Breast epithelium (tissue), 4 donors: ENCODE data around the gene DENND4B. TPM values are rescaled to one million over a fixed set of nuclear protein-coding genes. Genes with fewer than 3 reads are reported as not detected.

ENCODE experiments used
- DNase-seq, 2 donors: peaks; one replicate each; pipeline ENCODE4 v3.0.0-alpha.2; 2019; ENCODE audit warnings: low spot score in 2 of 2
- H3K27ac ChIP-seq, 2 donors: fragments of 200-600 bp; sonication (generic) in 1 of 2; one replicate each; pipeline ENCODE4 v1.5.1; 2016 to 2019; ENCODE audit warnings: mild to moderate bottlenecking in 1 of 2
- H3K27me3 ChIP-seq, 2 donors: fragments of 200-600 bp; sonication (generic) in 1 of 2; one replicate each; pipeline versions ENCODE4 v1.5.1 to v1.6.0; 2017 to 2019; ENCODE audit warnings: control low read depth in 1 of 2, mild to moderate bottlenecking in 1 of 2
- H3K36me3 ChIP-seq: fragments of 200-600 bp; one replicate; pipeline ENCODE4 v1.5.1; 2019
- H3K4me1 ChIP-seq, 2 donors: fragments of 200-600 bp; sonication (generic); one replicate each; pipeline ENCODE4 v1.5.1; 2016 to 2019; ENCODE audit warnings: control low read depth in 1 of 2
- H3K4me3 ChIP-seq, 3 donors: fragments of 200-600 bp; sonication (generic); 1 replicate in 2 of 3; 2 replicates in 1 of 3; pipeline ENCODE4 v1.5.1; 2016 to 2019; ENCODE audit warnings: mild to moderate bottlenecking in 3 of 3, moderate library complexity in 2 of 3
- H3K9me3 ChIP-seq, 2 donors: fragments of 200-600 bp; sonication (generic) in 1 of 2; one replicate each; pipeline ENCODE4 v1.5.1; 2016 to 2019; ENCODE audit warnings: control low read depth in 1 of 2
- CTCF ChIP-seq, 3 donors: fragments of 450-650 bp; IDR thresholded peaks; one replicate each; pipeline ENCODE4 v1.5.1; 2016 to 2017; ENCODE audit warnings: antibody characterized with exemption in 3 of 3, mild to moderate bottlenecking in 3 of 3, moderate library complexity in 3 of 3
- POLR2A ChIP-seq: fragments of 450-650 bp; IDR thresholded peaks from one replicate; pipeline ENCODE4 v1.6.1; 2016; ENCODE audit warnings: antibody characterized with exemption, mild to moderate bottlenecking, moderate library complexity
- POLR2AphosphoS5 ChIP-seq, 3 donors: sonication (generic); formaldehyde crosslinking; IDR thresholded peaks; one replicate each; pipeline ENCODE4 v1.6.1; 2017; ENCODE audit warnings: antibody characterized with exemption in 3 of 3
- intact Hi-C: fragments of 100-400 bp; cut with DNase I; formaldehyde crosslinking; loops from one replicate; pipeline ENCODE4 v1.15.1; 2023; ENCODE audit warnings: low total_unique reads
- total RNA-seq, 3 donors: library from RNA; depleted of rRNA; stranded (reverse); fragments of >200 nt; gene quantifications; one replicate each; pipeline ENCODE4 v1.1.0, GENCODE V29; 2016

The DENND4B gene
- total RNA-seq, 3 donors from 2014 or later, result 33.4 to 34.1 (median 33.8) TPM

DNA sequence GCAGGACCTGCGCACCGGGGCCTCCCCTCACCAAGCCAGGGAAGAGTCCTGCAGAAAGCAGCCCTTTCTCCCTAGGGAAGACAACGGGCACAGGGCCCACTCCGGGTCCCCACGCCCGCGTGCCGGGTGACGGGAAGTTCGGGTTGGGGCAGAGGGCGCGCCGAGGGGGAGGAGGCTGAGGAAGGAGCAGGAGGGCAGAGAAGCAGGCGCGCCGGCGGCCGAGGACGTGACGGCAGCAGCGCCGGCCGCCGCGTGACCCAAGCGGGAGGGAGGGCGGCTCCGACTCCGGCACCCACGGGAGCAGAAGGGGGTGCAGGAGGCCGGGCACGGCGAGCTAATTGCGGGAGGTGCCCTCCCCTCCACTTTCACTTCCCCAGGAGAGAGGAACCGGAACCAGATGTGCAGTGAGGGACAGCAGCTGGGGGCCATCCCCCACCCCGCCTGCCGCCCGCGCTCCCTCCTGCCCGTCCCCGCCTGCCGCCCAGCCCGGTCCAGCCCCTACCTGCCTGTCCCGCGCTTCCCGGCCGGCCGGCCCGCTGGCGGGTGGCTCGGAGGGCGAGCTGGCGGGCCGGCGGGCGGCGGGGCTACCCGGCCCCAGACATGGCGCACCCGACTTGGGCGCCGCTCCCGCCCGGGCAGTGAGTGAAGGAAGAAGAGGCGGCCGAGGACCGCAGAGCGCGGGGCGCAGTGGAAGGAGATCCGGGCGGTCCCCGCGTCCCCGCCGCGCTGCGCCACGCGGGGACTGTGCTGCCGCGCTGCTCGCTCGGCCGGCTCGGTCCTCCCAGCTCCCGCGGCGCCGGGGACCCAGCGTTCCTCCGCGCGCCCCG lies 510 bp downstream of the DENND4B start:
- peak; percentile 71 to 76 for DNase-seq
- no peaks in the 10 kb centered on the region for H3K27me3 ChIP-seq
- peak overlapping the region; percentile 95 to 98 for H3K27ac ChIP-seq
- peak overlapping the region; percentile 92 to 95 (median 94) for H3K4me3 ChIP-seq
- H3K9me3 ChIP-seq, result no peaks in the 10 kb centered on the region
- no peaks in the 10 kb centered on the region for H3K4me1 ChIP-seq
- no peaks in the 10 kb centered on the region for H3K36me3 ChIP-seq
- TF ChIP-seq POLR2A, result no peak
- TF ChIP-seq CTCF (IDR thresholded peaks at IDR 0.05), result no peak
- peak; percentile 52 to 82 (median 78) for TF ChIP-seq POLR2AphosphoS5 (IDR thresholded peaks at IDR 0.05)
- intact Hi-C loops, result no loop called here

DNA sequence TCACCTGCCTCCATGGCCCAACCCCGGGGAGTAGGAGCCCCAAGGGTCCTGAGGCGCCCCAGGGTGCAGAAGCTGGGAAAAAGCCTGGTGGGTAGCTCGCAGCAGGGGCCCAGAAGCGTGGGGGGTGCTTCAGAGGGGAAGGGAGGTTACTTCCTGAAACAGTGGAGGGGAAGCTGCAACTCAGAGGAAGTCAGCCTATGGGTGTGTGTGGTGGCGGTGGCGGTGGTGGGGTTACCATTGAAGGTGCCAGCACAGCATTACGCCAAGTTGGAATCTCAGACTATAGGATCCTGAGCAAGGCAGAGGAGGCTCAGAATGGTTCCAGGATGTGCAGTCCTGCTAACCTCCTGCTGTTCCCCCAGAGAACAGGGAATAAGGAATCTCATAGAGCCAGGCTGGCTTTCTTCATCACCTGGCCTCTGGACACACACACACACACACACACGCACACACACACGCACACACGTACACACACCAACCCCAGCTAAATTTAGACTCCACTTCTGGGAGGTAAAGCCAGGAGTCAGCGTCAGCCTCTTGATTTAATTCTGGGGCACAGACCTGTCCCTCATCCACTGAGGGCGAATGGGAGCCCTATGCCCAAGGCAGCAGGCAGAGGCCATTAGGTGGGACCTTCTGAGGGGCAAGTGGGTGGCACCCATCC lies 1.3 kb downstream of the DENND4B start:
- no peak for DNase-seq
- Histone ChIP-seq H3K4me1 (no peaks in the 10 kb centered on the region), H3K36me3 (no peaks in the 10 kb centered on the region), H3K4me3 (peak overlapping the region; percentile 92 to 95 (median 94)), H3K27me3 (no peaks in the 10 kb centered on the region), H3K27ac (peak overlapping the region; percentile 95 to 98), H3K9me3 (no peaks in the 10 kb centered on the region)
- intact Hi-C loops, result no loop called here
- TF ChIP-seq POLR2AphosphoS5 (IDR thresholded peaks at IDR 0.05), result no peak
- no peak for TF ChIP-seq CTCF (IDR thresholded peaks at IDR 0.05)
- TF ChIP-seq POLR2A, result no peak

DNA sequence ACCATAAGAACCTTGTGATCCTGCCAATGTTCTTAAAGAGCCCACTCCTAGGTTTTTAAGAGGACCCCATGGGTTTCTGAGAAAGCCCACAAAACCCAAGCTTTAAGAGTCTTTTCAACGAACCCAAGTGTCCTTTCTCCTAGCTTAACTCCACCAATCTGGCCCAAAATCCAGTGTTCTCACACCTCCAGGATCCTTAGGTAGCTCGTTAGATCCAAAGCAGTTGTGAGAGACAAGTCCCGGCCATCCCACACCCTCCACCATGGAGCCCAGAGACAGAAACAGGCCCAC lies 1.7 kb downstream of the DENND4B start:
- Histone ChIP-seq H3K36me3 (no peaks in the 10 kb centered on the region), H3K4me1 (no peaks in the 10 kb centered on the region), H3K9me3 (no peaks in the 10 kb centered on the region), H3K27me3 (no peaks in the 10 kb centered on the region), H3K27ac (peak overlapping the region; percentile 95 to 98), H3K4me3 (peak overlapping the region; percentile 92 to 95 (median 94))
- TF ChIP-seq CTCF (IDR thresholded peaks at IDR 0.05) (no peak), POLR2AphosphoS5 (IDR thresholded peaks at IDR 0.05) (no peak), POLR2A (no peak)
- no peak for DNase-seq
- intact Hi-C loops, result no loop called here

DNA sequence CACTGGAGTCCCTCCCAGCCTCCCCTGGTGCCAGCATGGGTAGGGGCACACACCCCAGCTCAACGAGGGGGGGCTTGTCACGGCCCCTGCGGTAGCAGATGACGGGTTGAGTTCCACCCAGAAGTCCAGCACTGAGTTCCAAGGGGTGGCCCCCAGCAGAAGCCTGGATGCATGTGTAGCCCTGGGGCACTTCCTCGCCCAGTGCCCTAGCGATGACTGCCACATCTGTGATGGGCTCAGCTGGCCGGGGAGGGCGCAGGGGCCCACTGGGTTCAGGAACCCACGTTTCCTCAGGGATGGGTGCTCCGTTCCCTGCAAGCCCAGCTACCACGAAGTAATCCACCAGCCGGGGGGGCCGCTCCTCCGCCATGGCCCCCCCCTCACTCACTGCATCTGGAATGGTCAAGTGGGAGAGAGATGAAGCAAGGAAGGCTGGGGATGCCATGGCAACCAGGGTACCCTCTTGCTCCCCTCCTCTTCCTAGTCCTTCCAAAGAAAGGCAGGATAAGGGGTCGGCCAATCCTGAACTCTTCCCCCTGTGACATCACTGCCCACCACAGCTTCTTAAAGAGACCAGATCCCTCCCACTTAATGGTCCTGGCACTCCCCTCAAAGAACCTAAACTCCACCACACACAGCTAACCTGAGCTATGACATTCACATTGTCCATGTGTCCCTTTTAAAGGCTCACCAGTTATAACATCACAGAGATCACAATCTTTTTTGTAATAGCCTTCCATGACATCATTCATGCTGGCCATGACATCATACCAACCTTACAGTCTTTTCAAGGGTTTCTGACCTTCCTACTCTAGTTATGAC lies 2.3 kb downstream of the DENND4B start:
- Histone ChIP-seq H3K9me3 (no peaks in the 10 kb centered on the region), H3K27me3 (no peaks in the 10 kb centered on the region), H3K36me3 (no peaks in the 10 kb centered on the region), H3K4me1 (no peaks in the 10 kb centered on the region), H3K4me3 (peak overlapping the region; percentile 92 to 95 (median 94)), H3K27ac (peak overlapping the region; percentile 95 to 98)
- intact Hi-C loops, result no loop called here
- no peak for DNase-seq
- TF ChIP-seq POLR2A, result no peak

DNA sequence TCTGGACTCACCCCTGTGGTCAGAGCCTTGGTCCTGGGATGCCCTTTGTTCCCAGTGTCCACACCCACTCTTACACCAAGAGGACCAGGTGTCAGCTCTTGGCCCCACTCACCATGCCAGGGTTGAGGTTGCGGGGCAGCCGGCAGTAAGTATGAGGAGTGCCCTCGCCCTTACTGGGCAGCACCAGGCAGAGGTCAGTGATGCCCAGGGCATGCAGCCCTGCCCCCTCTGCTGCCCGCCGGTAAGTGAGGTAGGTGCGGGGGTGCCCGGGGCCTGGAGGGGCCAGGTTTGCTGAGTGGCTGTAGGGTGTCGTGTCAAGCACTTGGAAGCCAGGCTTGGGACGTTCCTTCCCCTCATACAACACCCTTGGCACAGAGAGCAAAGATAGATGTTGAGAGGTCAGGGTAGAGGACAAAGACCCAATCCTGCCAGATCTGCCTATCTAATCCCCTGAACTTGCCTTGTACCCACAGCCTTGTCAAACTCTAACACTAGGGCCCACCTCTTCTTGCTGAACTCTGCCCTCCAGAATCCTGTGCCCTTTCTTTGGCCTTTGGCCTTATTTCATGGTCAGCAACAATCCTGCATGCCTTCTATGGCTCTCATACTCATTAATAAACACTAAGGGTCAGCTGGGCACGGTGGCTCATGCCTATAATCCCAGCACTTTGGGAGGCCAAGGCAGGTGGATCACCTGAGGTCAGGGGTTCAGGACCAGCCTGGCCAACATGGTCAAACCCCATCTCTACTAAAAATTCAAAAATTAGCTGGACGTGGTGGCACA lies 3.6 kb downstream of the DENND4B start:
- Histone ChIP-seq H3K27ac (no peak overlapping the region), H3K36me3 (no peaks in the 10 kb centered on the region)

More for the DNA sequence above, 3.6 kb downstream of the DENND4B start:
- Histone ChIP-seq H3K27me3 (no peaks in the 10 kb centered on the region), H3K4me1 (no peaks in the 10 kb centered on the region), H3K9me3 (no peaks in the 10 kb centered on the region), H3K4me3 (no peak overlapping the region)
- DNase-seq, result no peak
- intact Hi-C loops, result no loop called here
- TF ChIP-seq POLR2A, result no peak
- TF ChIP-seq POLR2AphosphoS5 (IDR thresholded peaks at IDR 0.05), result no peak
- TF ChIP-seq CTCF (IDR thresholded peaks at IDR 0.05), result no peak
